Osteocyte (in vitro differentiated cells): Measurements from ENCODE around the gene SLC26A3. TPM values are rescaled to one million over a fixed set of nuclear protein-coding genes. Genes with fewer than 3 reads are reported as not detected.
"Not testable (repeated sequence)": the region's sequence is repeated elsewhere in the genome, so short reads cannot be mapped to it uniquely, and the experiment has no call there.

Experiments used
- DNase-seq: peaks from one replicate; pipeline ENCODE4 v3.0.0; 2021; ENCODE audit warnings: mixed read lengths; ENCODE audit not compliant: unreplicated experiment; ENCODE audit errors: extremely low spot score
- H3K27ac Mint-ChIP-seq: one replicate; pipeline ENCODE4 v1.8.0; 2021; ENCODE audit warnings: mild to moderate bottlenecking, mixed read lengths; ENCODE audit not compliant: unreplicated experiment
- H3K27me3 Mint-ChIP-seq: one replicate; pipeline ENCODE4 v1.8.0; 2021; ENCODE audit warnings: mixed read lengths; ENCODE audit not compliant: unreplicated experiment
- H3K36me3 Mint-ChIP-seq: one replicate; pipeline ENCODE4 v1.8.0; 2021; ENCODE audit warnings: mixed read lengths; ENCODE audit not compliant: unreplicated experiment
- H3K4me1 Mint-ChIP-seq: one replicate; pipeline ENCODE4 v1.8.0; 2021; ENCODE audit warnings: mixed read lengths; ENCODE audit not compliant: unreplicated experiment
- H3K4me3 Mint-ChIP-seq: one replicate; pipeline ENCODE4 v1.8.0; 2021; ENCODE audit warnings: mild to moderate bottlenecking, moderate library complexity, mixed read lengths; ENCODE audit not compliant: unreplicated experiment
- H3K9me3 Mint-ChIP-seq: one replicate; pipeline ENCODE4 v1.8.0; 2021; ENCODE audit warnings: mixed read lengths; ENCODE audit not compliant: unreplicated experiment
- long read RNA-seq: library from polyadenylated mRNA; unstranded; transcript quantifications from one replicate; pipeline ENCODE4 v2.0.0, GENCODE V29; 2021
- total RNA-seq: library from RNA; stranded (reverse); gene quantifications from 2 replicates; pipeline ENCODE4 v1.2.1, GENCODE V29; 2021
- TF ChIP-seq, protein P1 (sequence below): fragments of 200-600 bp; sonication (generic); IDR thresholded peaks from 2 replicates; pipeline ENCODE4 v1.5.0; 2021; ENCODE audit warnings: antibody characterized with exemption, mild to moderate bottlenecking, moderate library complexity

Gene SLC26A3
- not detected in 2 replicates for total RNA-seq
- long read RNA-seq = 0 reads

DNA sequence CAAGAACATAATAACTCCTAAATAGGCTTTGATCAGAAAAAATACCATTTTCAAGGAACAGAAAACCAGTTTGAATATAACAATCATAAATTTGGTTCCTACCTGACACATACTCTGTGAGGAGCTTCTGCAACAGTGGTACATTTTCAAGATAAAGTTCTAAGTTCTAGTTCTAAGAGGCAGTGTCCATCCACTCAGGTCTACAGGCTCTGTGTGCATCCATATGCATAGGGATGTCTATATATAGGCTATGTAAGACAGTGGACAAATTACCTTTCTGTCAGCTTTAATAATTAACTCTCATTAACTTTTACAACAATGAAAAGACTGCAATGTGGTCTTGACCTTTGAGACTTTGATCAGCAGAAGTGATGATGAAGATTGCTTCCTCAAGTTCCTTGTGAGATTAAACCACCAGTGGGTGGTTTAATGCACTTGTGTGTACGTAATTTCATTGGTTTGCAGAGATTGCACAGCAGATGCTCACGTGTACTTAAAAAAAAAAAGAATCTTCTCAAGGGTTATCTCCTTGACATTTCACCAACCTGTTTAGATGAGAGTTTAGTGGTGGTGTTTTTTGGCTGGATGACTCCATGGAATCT is at the start of gene SLC26A3:
Gene SLC26A3 (minus strand): TSS at position 215 of the 602 bp plus-strand sequence. CDS start 8,714 bp downstream, outside the sequence.
- Mint-ChIP-seq H3K27ac (no peak within 1 kb of the TSS), H3K4me1 (no peaks in the 10 kb centered on the region), H3K27me3 (peaks cover 50% of the 10 kb centered on the region), H3K4me3 (no peak within 1 kb of the TSS), H3K9me3 (no peaks in the 10 kb centered on the region), H3K36me3 (no peaks in the 10 kb centered on the region)
- TF ChIP-seq, protein P1, sequence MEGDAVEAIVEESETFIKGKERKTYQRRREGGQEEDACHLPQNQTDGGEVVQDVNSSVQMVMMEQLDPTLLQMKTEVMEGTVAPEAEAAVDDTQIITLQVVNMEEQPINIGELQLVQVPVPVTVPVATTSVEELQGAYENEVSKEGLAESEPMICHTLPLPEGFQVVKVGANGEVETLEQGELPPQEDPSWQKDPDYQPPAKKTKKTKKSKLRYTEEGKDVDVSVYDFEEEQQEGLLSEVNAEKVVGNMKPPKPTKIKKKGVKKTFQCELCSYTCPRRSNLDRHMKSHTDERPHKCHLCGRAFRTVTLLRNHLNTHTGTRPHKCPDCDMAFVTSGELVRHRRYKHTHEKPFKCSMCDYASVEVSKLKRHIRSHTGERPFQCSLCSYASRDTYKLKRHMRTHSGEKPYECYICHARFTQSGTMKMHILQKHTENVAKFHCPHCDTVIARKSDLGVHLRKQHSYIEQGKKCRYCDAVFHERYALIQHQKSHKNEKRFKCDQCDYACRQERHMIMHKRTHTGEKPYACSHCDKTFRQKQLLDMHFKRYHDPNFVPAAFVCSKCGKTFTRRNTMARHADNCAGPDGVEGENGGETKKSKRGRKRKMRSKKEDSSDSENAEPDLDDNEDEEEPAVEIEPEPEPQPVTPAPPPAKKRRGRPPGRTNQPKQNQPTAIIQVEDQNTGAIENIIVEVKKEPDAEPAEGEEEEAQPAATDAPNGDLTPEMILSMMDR = no peak
- DNase-seq = no peak

- Mint-ChIP-seq H3K27ac (no peak overlapping the region), H3K4me3 (no peak overlapping the region), H3K4me1 (no peaks in the 10 kb centered on the region), H3K9me3 (peaks cover 4% of the 10 kb centered on the region), H3K27me3 (peaks cover 37% of the 10 kb centered on the region), H3K36me3 (no peaks in the 10 kb centered on the region)
- no peak for DNase-seq
- TF ChIP-seq, protein P1 = no peak
Observed at GRCh38 chr7:107850643-107851042, 47.6 kb upstream of the SLC26A3 start.

GRCh38 chr7:107850216-107850615 is 47.2 kb upstream of the SLC26A3 start:
- DNase-seq = no peak
- TF ChIP-seq, protein P1 = no peak
- Mint-ChIP-seq H3K9me3 (peaks cover 4% of the 10 kb centered on the region), H3K27ac (no peak overlapping the region), H3K4me1 (no peaks in the 10 kb centered on the region), H3K36me3 (no peaks in the 10 kb centered on the region), H3K27me3 (peaks cover 40% of the 10 kb centered on the region), H3K4me3 (no peak overlapping the region)

- H3K27ac Mint-ChIP-seq, DNase-seq, H3K4me3 Mint-ChIP-seq, H3K36me3 Mint-ChIP-seq, H3K4me1 Mint-ChIP-seq, H3K9me3 Mint-ChIP-seq: not testable (repeated sequence)
- H3K27me3 Mint-ChIP-seq = peaks cover 34% of the 10 kb centered on the region
Observed at GRCh38 chr7:107848211-107848610, 45.2 kb upstream of the SLC26A3 start.

GRCh38 chr7:107847836-107848175 is 44.8 kb upstream of the SLC26A3 start:
- not testable (repeated sequence) for DNase-seq, H3K27ac Mint-ChIP-seq

GRCh38 chr7:107847168-107847835 is 44.3 kb upstream of the SLC26A3 start:
- Mint-ChIP-seq H3K27ac (no peak overlapping the region), H3K9me3 (peaks cover 4% of the 10 kb centered on the region)

More at GRCh38 chr7:107847836-107848175, 44.8 kb upstream of the SLC26A3 start:
- H3K36me3 Mint-ChIP-seq, H3K4me3 Mint-ChIP-seq, H3K9me3 Mint-ChIP-seq, H3K4me1 Mint-ChIP-seq: not testable (repeated sequence)
- H3K27me3 Mint-ChIP-seq = peaks cover 38% of the 10 kb centered on the region

More at GRCh38 chr7:107847168-107847835, 44.3 kb upstream of the SLC26A3 start:
- Mint-ChIP-seq H3K4me1 (no peaks in the 10 kb centered on the region), H3K36me3 (no peaks in the 10 kb centered on the region), H3K27me3 (peaks cover 38% of the 10 kb centered on the region), H3K4me3 (no peak overlapping the region)
- TF ChIP-seq, protein P1 = no peak
- DNase-seq = no peak
